ENCODE data around the gene MICALL2. TPM values are rescaled to one million over a fixed set of nuclear protein-coding genes. Genes with fewer than 3 reads are reported as not detected.

The MICALL2 gene
- total RNA-seq, 4 donors from 2014 or later: 4.4 to 16.6 (median 9.3) TPM

DNA sequence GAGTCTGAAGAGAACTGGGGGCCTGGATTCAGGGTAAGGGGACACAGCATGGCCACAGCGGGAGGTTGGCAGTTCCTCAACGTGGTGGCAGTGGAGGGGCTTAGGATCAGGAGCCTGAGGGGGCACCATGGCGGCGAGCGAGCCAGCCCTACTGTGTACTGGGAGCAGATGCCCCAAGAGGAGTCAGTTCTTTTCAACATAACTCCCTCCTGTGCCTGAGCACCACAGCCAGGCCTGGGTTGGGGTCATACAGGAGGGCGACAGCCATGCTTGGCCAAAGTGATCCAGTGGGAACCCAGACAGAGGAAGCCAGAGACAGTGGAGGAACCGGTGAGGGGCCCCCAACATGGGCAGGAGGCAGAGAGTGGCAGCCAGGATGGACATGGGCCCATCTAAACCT, 65.8 kb downstream of the MICALL2 start:
- DNase-seq (ENCODE audit: low spot score): no peak
- ATAC-seq (ENCODE audit: low FRiP score): no peak
- TF ChIP-seq, protein P1, sequence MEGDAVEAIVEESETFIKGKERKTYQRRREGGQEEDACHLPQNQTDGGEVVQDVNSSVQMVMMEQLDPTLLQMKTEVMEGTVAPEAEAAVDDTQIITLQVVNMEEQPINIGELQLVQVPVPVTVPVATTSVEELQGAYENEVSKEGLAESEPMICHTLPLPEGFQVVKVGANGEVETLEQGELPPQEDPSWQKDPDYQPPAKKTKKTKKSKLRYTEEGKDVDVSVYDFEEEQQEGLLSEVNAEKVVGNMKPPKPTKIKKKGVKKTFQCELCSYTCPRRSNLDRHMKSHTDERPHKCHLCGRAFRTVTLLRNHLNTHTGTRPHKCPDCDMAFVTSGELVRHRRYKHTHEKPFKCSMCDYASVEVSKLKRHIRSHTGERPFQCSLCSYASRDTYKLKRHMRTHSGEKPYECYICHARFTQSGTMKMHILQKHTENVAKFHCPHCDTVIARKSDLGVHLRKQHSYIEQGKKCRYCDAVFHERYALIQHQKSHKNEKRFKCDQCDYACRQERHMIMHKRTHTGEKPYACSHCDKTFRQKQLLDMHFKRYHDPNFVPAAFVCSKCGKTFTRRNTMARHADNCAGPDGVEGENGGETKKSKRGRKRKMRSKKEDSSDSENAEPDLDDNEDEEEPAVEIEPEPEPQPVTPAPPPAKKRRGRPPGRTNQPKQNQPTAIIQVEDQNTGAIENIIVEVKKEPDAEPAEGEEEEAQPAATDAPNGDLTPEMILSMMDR (IDR thresholded peaks at IDR 0.05): no peak

DNA sequence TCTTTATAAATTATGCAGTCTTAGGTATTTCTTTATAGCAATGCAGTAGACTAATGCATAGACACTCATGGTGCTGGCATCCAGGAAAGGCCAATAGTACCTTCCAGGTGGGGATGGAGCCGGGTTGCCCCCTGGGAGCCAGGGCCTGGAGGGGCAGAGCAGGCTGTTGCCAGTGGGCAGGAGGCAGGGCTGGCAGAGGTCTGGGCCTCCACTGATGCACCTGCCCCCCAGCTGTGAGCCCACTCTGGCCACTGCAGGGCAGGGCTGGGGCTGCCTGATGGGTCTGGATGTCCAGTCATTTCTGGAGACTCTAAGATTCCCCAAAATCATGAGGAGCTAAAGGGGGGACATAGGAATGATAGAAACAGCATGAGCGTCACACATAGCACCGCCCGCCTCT, 66.7 kb downstream of the MICALL2 start:
- ATAC-seq (ENCODE audit: low FRiP score): no peak
- DNase-seq (ENCODE audit: low spot score): no peak
- TF ChIP-seq, protein P1 (IDR thresholded peaks at IDR 0.05): no peak

DNA sequence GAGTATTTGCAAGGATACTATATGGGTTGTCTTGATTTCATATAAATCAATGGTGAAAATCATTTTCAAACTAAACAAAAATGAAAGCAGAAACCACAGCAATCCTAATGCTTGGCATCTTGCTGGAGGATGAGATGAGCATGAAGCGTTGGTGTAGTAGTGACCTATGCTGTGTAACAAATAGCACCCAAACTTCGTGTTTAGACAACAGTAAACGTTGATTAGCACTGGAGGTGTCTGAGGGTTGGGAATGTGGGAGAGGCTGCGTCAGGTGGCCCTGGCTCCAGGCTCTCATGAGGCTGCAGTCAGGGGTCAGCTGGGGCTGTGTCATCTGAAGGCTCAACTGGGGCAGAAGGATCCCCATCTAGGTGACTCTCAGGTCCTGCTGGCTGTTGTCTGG, 67.8 kb downstream of the MICALL2 start:
- ATAC-seq (ENCODE audit: low FRiP score) (no peak), DNase-seq (ENCODE audit: low spot score) (no peak)
- TF ChIP-seq, protein P1 (IDR thresholded peaks at IDR 0.05): no peak

DNA sequence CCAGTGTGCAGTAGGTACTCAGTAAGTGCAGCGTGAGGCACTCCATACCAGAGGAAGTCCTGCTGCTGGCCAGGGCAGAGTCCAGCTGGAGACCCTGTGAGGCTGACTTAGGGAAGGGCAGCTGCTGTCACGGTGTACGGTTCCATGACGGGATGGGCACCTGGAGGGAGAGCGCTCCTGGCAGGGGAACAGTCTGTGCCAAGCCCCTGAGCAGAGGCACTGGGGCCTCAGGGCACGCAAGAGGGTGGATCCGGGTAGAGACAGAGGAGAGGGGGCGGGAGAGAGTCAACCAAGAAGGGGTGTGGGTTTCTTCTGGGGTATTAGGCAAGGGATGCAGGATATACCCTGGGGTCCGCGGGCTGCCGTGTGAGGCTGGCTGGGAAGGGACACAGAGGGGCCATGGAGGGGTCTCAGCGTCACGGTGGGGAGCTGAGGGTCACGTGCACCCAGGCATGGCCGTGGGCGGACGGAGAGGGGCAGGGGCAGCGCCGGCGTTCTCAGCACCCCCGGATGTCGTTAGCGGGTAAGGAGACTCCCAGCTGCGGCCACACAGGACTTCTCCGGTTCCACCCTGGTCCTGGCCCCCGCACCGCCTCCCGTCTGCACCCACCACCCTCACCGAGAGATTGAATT, 70.5 kb downstream of the MICALL2 start:
- no peak for ATAC-seq (ENCODE audit: low FRiP score)
- TF ChIP-seq, protein P1 (IDR thresholded peaks at IDR 0.05): no peak
- no peak for DNase-seq (ENCODE audit: low spot score)

DNA sequence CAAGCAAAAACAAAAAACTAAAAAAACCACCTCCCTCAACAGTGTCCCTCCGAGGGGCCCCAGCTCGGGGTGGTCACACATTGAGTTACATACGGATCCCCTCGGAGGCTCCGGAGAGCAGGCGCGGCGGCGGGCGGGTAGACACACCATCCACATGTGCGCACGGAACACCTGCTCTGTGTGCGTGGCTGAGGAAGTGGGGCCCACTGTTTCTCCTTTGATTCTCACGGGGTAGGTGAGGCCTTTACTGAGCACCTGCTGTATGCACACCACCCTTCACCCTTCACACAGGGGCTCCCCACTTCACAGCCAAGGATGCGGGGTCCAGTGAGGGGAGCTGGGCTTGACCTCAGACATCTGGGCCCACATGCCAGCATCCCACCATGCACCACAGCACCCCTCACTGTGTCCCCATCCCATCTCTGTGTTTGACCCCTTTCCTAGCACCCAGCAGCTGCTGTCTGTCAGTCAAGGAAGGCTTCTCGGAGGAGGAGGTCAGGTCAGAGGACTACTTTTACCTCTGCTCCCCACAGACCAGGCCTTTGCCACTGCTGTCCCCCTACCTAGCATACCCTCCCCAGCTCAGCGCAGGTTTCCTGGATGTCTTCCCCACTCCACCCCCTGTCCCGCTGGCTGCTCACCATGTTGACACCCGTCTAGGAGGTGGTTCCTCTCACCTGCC, 71.1 kb downstream of the MICALL2 start:
- TF ChIP-seq, protein P1 (IDR thresholded peaks at IDR 0.05): no peak
- DNase-seq (ENCODE audit: low spot score): no peak

DNA sequence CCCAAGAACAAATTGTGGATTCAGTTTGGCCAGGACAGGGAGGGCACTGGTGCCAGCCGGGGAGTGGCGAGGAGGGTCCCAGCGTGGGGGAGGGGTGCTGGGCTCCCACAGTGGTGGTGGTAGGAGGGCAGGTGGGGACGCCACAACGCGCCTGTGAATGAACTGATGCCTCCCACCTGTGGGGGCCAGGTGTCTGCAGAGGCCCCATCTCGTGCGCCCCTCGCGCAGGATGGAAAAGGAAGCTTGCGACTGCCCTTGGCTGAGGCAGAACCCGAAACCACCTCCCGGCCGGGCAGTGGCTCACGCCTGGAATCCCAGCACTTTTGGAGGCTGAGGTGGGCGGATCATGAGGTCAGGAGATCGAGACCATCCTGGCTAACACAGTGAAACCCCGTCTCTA, 72.0 kb downstream of the MICALL2 start:
- TF ChIP-seq, protein P1 (IDR thresholded peaks at IDR 0.05): no peak
- ATAC-seq (ENCODE audit: low FRiP score) (no peak), DNase-seq (ENCODE audit: low spot score) (no peak)

More for the DNA sequence above, 71.1 kb downstream of the MICALL2 start:
- ATAC-seq (ENCODE audit: low FRiP score): no peak

All from omental fat pad (tissue), 4 donors.